Stimulated activated CD8-positive, alpha-beta memory T cell treated with anti-CD3 and anti-CD28 coated beads, Interleukin-12 subunit alpha, Interleukin-12 subunit beta, amount 100 ng/mL, for 1 hour (primary cell): Measurements from ENCODE around the gene F10.
"Not testable (repeated sequence)": the region's sequence is repeated elsewhere in the genome, so short reads cannot be mapped to it uniquely, and the experiment has no call there.

ENCODE experiments used
- DNase-seq: peaks from one replicate; pipeline ENCODE4 v3.0.0-alpha.2; 2020; ENCODE audit warnings: low read depth

Gene F10

GRCh38 chr13:113122550-113123225 lies at the start of gene F10:
Gene F10 (plus strand): TSS chr13:113122799. CDS start chr13:113122856, 57 bp downstream.
- no peak for DNase-seq

DNA sequence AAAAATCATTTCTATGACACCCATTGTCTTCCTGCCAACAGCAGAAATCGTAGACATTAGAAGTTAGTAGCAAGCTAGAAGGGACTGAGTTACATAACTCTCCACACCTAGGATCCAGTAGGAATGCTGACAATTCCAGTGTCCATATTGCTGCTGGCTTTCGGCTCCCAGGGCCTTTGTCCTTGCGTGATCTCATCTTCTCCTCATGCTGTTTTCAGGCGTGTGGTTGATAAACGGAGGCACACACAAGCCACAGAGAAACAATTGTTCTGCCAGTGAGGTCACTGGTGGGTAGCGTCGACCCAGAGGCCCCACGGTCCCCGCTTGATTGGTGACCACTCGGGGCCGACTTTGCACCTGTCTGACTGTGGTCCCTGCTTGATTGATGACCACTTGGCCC lies 48.7 kb upstream of the F10 start:
- no peak for DNase-seq

GRCh38 chr13:113074401-113074800 lies 48.2 kb upstream of the F10 start:
- DNase-seq = no peak

- DNase-seq = no peak
These were observed 47.7 kb upstream of the F10 start for GRCh38 chr13:113074876-113075275.

DNA sequence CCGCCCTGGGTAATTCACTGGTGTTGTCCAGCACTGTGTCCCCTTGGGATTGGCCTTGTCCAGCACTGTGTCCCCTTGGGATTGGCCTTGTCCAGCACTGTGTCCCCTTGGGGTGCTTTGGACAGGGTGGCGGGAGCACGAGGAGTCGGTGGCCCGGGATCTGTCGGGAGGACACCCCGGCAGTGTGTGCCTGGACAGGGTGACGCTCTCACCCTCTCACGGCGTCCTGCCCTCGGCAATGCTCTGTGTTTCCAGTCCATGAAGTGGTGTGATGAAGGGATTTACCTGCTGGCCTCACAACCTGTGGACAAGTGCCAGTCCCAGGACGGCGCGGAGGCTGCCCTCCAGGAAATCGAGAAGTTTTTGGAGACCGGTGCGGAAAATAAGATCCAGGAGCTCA lies 46.9 kb upstream of the F10 start:
- DNase-seq = no peak

DNA sequence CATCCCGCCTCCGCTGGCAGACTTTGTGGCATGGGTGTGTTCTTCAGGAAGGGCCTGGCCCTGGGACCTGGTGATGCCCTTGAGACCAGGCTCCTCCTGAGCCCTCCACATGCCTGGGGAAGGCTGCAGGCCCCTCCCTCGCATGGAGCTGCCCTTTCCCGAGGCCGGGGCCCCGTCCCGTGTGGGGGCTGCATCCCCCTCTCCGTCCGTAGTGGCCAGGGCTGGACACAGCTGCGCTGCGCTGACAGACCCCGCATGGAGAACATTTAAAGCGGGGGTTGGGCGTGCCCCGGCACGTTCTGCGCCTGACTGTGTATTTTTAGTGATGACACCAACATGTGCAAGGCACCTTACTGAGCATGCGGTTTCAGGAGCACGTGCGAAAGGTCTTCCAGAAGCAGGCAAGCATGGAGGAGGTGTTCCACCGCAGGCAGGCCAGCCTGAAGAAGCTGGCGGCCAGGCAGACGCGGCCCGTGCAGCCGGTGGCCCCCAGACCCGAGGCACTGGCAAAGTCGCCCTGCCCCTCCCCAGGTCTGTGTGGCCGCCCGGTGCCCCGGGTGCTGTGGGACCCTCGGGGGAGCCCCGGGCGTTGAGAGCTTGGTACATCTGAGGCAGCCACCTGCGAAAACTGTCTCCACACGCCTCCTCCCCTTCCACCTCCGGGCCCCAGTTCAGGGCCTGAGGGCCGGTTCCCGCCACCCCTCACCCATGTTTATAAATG lies 45.8 kb upstream of the F10 start:
- no peak for DNase-seq

GRCh38 chr13:113077566-113077952 lies 45.0 kb upstream of the F10 start:
- DNase-seq = no peak

GRCh38 chr13:113077953-113078901 lies 44.4 kb upstream of the F10 start:
- no peak for DNase-seq

- no peak for DNase-seq
These were observed 43.5 kb upstream of the F10 start for GRCh38 chr13:113078902-113079780.

DNA sequence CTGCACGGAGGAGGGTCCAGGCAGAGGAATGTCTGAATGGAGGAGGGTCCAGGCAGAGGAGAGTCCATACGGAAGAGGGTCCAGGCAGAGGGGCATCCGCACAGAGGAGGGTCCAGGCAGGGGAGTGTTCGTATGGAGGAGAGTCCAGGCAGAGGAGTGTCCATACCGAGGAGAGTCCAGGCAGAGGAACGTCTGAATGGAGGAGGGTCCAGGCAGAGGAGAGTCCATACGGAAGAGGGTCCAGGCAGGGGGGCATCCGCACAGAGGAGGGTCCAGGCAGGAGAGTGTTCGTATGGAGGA lies 42.9 kb upstream of the F10 start:
- not testable (repeated sequence) for DNase-seq

- DNase-seq = no peak
These were observed 42.2 kb upstream of the F10 start for GRCh38 chr13:113080361-113080831.

- no peak for DNase-seq
These were observed 41.6 kb upstream of the F10 start for GRCh38 chr13:113080901-113081521.

GRCh38 chr13:113082198-113083021 lies 40.2 kb upstream of the F10 start:
- DNase-seq = no peak

DNA sequence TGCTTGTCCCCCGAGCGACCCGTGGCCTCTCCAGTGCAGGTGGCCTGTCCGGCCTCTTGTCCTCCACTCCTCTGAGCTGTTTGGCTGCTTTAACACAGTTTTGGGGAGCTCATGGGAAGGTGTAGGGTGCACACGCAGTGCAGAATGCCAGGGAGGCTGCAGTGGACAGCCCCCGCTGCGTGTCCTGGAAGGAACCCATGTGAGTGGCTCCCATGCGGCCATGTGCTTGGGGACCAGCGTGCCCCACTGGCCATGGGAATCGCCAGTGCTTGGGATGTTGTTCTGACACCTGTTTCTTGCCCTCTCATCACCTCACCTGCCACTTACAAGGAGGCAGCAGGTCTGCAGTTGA lies 39.6 kb upstream of the F10 start:
- no peak for DNase-seq

GRCh38 chr13:113083402-113084061 lies 39.1 kb upstream of the F10 start:
- DNase-seq = no peak

GRCh38 chr13:113084094-113084942 lies 38.3 kb upstream of the F10 start:
- no peak for DNase-seq

DNA sequence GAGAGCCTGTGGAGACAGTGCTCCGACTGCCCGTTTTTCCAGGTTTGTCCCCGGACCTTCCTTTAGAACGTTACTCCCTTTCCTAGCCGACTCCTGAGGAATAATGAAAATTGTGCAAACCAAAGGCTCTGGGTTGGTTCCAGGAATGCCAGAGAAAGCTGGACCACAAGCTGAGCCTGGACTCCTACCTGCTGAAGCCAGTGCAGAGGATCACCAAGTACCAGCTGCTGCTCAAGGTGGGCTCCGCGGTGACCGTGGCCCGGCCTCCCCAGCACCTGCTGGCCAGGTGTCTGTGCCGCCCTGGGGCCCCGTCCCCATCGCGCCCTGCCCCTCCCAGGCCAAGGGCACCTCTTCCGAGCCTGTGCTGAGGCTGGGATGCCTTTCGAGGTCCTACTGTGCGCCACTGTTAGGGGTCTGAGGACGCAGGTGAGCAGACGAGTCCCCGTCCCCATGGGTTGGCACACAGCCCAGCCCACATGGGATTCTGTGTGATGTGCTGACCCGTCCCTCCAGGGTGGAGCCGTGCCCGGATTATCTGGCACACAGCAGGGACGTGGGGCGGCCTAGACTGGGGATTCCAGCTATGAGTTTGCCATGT lies 37.6 kb upstream of the F10 start:
- no peak for DNase-seq

- DNase-seq = no peak
These were observed 36.4 kb upstream of the F10 start for GRCh38 chr13:113086031-113086750.
